Activated T-helper 1 cell treated with anti-CD3 and anti-CD28 coated beads, Interleukin-12 subunit alpha, Interleukin-12 subunit beta, Interleukin-2, Interleukin-4 antibody, amounts not matched to agents 30 ng/mL and 10 ng/mL and 1 ng/mL, durations not matched to agents 14 hours and 24 hours and 36 hours (primary cell): ENCODE measurements around the gene TMEM144. TPM values are rescaled to one million over a fixed set of nuclear protein-coding genes. Genes with fewer than 3 reads are reported as not detected.

ENCODE experiments used
- DNase-seq: peaks from one replicate; pipeline ENCODE4 v3.0.0; 2021; ENCODE audit warnings: low spot score
- H3K27ac Mint-ChIP-seq: one replicate; pipeline ENCODE4 v1.8.0; 2021; ENCODE audit warnings: mild to moderate bottlenecking, mixed read lengths
- H3K27me3 Mint-ChIP-seq: one replicate; pipeline ENCODE4 v1.8.0; 2022; ENCODE audit warnings: mild to moderate bottlenecking, moderate library complexity, mixed read lengths; ENCODE audit not compliant: insufficient read depth
- H3K36me3 Mint-ChIP-seq: one replicate; pipeline ENCODE4 v1.8.0; 2021; ENCODE audit warnings: low read depth, mixed read lengths
- H3K4me1 Mint-ChIP-seq: one replicate; pipeline ENCODE4 v1.8.0; 2021; ENCODE audit warnings: low read depth, mixed read lengths
- H3K4me3 Mint-ChIP-seq: one replicate; pipeline ENCODE4 v1.8.0; 2021; ENCODE audit warnings: mild to moderate bottlenecking, moderate library complexity, mixed read lengths
- H3K9me3 Mint-ChIP-seq: one replicate; pipeline ENCODE4 v1.8.0; 2021; ENCODE audit warnings: mixed read lengths
- intact Hi-C: fragments of 100-400 bp; cut with micrococcal nuclease; formaldehyde crosslinking; loops from one replicate; pipeline ENCODE4 v1.15.1; 2024
- total RNA-seq: library from RNA; stranded (reverse); gene quantifications from 2 replicates; pipeline ENCODE4 v1.2.3, GENCODE V29; 2022

The TMEM144 gene
- total RNA-seq, 1 donor from 2014 or later = not detected

DNA sequence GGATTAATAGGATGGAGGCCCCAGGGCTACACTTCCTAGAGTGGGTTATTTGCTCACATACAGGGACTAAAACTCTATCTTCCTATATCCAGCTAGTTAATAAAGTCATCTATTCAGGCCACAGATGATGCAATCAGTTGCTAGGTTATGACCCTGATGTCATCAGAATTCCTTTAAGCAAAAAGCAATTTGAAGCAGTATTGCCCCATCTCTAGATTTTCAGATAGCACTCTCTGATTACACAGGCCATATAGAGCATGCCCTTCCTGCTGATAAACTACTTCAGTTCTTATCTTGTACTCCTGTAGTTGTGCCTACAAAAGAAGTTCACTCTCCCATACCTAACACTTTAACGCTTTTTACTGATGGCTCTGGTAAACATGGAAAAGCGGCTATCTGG lies 84.8 kb downstream of the TMEM144 start:
- no peak for DNase-seq
- Mint-ChIP-seq H3K9me3 (no peaks in the 10 kb centered on the region), H3K36me3 (no peaks in the 10 kb centered on the region), H3K4me3 (no peak overlapping the region), H3K4me1 (no peaks in the 10 kb centered on the region), H3K27ac (no peak overlapping the region), H3K27me3 (no peaks in the 10 kb centered on the region)
- intact Hi-C loops = no loop called here

DNA sequence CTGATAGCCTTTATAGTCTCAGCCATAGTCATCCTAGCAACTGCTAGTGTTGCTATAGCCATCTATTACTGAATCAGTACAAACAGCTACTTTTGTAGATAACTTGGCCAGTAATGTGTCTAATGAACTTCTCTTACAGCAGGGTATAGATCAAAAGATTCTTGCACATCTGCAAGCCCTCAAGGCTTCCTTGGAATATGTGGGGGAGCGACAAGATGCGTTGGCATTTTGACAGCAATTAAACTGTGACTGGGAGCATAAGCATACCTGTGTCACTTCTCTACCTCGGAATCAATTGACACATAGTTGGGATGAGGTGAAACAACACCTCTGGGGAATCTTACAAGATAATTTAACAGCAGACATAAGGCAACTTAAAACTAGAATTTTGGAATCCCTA lies 87.6 kb downstream of the TMEM144 start:
- no peak overlapping the region for H3K4me3 Mint-ChIP-seq
- H3K27ac Mint-ChIP-seq = no peak overlapping the region
- H3K4me1 Mint-ChIP-seq = no peaks in the 10 kb centered on the region
- intact Hi-C loops = no loop called here
- H3K36me3 Mint-ChIP-seq = no peaks in the 10 kb centered on the region
- no peaks in the 10 kb centered on the region for H3K9me3 Mint-ChIP-seq
- H3K27me3 Mint-ChIP-seq = no peaks in the 10 kb centered on the region
- no peak for DNase-seq

DNA sequence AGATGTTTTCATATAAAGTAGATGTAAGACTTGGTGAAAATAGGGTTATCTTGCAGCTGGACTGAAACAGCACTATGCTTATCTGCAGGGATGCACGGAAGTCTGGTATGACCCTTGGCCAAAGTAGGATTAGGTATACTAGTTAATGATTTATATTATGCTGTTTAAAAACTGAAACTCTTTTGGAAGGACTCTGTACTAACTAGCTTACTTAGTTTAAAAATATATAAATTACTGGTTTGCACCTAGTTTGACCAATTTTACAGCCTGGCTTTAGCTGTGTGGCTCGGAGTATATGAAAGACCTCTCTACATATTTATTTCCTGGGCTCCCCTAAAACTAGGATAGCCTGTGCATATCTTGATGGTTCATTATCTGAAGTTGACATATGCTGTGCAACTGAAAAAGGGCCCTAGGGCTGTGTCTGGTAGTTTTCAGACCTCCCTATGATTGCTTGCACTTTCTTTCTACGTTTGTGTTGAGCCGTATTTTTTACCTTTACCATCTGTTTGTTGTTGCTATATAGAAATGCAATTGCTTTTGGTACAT lies 89.2 kb downstream of the TMEM144 start:
- intact Hi-C loops = no loop called here
- Mint-ChIP-seq H3K36me3 (no peaks in the 10 kb centered on the region), H3K4me3 (no peak overlapping the region), H3K4me1 (no peaks in the 10 kb centered on the region), H3K27me3 (no peaks in the 10 kb centered on the region), H3K27ac (no peak overlapping the region), H3K9me3 (no peaks in the 10 kb centered on the region)
- DNase-seq = no peak

DNA sequence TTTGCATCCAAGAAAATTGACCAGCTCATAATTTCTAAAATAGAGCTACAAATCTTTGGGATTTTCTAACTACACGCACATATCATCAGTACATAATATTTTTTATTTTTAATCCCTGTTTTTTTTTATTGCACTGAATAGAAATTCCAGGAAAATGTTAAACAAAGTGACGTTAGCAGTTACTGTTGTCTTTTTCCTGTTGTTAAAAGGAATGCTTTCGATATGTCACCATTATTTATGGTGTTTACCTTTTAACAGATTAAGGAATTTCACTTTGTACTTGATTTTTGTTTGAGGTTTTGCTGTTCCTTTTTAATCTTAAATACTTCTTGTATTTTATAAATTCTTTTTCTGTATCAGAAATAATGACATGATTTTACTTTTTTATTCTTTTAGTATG lies 89.7 kb downstream of the TMEM144 start:
- Mint-ChIP-seq H3K9me3 (no peaks in the 10 kb centered on the region), H3K36me3 (no peaks in the 10 kb centered on the region), H3K27me3 (no peaks in the 10 kb centered on the region), H3K4me1 (no peaks in the 10 kb centered on the region), H3K4me3 (no peak overlapping the region), H3K27ac (no peak overlapping the region)
- no peak for DNase-seq
- intact Hi-C loops = no loop called here

DNA sequence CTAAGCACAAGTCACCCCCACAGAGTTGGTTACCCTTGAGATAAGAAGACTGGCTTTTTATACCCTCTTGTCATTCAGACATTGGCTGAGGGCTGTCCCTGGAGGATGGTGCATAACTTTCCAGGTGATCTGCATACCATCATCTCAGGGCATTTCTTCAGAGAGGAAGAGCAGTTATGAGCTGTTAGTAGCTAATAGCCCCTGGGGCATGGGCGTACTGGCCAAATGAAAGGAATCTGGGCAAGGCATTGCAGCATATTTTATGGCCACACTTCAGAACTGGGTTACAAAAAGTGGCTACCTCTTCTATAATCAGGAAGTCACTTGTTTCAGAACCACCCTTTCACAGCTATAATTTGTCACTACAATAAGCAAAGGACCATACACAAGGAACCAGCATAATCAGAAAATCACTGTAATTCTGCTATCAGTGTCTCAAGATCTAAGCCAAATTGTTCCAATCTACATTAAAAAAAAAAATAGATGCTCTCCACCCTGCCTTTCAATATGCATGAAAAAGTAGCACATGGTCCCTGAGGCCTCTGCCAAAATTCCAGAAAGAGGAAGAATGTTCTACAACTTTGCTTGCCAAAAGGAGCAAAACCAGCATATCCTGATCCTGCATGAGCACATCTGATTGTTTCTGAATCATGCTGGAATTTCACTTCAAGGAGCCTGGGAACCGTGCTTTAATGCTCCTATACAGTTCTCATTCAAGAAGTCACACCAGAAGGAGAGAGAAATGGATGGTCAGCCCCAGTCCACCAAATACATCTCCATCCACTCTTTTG lies 92.0 kb downstream of the TMEM144 start:
- Mint-ChIP-seq H3K9me3 (no peaks in the 10 kb centered on the region), H3K27me3 (no peaks in the 10 kb centered on the region), H3K4me1 (no peaks in the 10 kb centered on the region), H3K36me3 (no peaks in the 10 kb centered on the region), H3K4me3 (no peak overlapping the region), H3K27ac (no peak overlapping the region)
- intact Hi-C loops = no loop called here
- no peak for DNase-seq

DNA sequence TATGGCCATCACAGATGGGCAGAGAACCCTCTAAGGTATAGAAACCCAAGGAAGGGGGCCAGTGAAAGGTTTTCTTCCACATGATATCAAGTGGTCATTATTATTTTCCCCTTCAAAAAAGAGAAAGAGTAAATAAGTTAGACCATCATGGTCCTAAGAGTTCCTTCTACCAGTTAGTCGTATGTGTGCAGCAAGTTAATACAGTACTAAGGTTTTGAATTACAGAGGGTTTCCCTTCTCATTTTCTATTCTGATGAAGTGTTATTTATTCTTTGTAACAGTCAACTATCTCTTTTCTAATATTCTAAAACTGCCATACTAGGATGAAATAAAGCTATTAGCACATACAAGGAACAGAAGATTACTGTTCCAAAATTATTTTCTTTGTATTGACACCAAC lies 94.4 kb downstream of the TMEM144 start:
- Mint-ChIP-seq H3K36me3 (no peaks in the 10 kb centered on the region), H3K27ac (no peak overlapping the region), H3K4me1 (no peaks in the 10 kb centered on the region), H3K27me3 (no peaks in the 10 kb centered on the region), H3K9me3 (no peaks in the 10 kb centered on the region), H3K4me3 (no peak overlapping the region)
- intact Hi-C loops = no loop called here
- no peak for DNase-seq

Other genes starting within 250 kb of the TMEM144 start
- gene GASK1B, start 37.5 kb upstream of the TMEM144 start, total RNA-seq = not detected in 2 replicates